AG09309 (cell line): ENCODE results near the gene SCGB2B2.

ENCODE experiments used
- DNase-seq: peaks from one replicate; pipeline ENCODE4 v3.0.0-alpha.2; 2010; ENCODE audit warnings: low read depth
- H3K4me3 ChIP-seq: 2 replicates; pipeline ENCODE4 v1.5.1; 2011; ENCODE audit warnings: mild to moderate bottlenecking, low read depth, low read length, moderate library complexity; ENCODE audit not compliant: control insufficient read depth
- CTCF ChIP-seq: IDR thresholded peaks from 2 replicates; pipeline ENCODE4 v1.5.1; 2011; ENCODE audit warnings: mild to moderate bottlenecking, low read depth, low read length, inconsistent platforms; ENCODE audit not compliant: insufficient read depth, control insufficient read depth; ENCODE audit errors: missing control alignments

Gene SCGB2B2

GRCh38 chr19:34681478-34681877, 4.5 kb upstream of the SCGB2B2 start:
- H3K4me3 ChIP-seq, result no peak overlapping the region
- no peak for DNase-seq
- no peak for TF ChIP-seq CTCF

GRCh38 chr19:34678421-34678820, 1.5 kb upstream of the SCGB2B2 start:
- peak overlapping the region; percentile 51 for H3K4me3 ChIP-seq
- DNase-seq, result no peak
- TF ChIP-seq CTCF, result no peak

- peak overlapping the region; percentile 51 for H3K4me3 ChIP-seq
- no peak for DNase-seq
- TF ChIP-seq CTCF, result no peak
These were observed 1.1 kb upstream of the SCGB2B2 start for GRCh38 chr19:34678085-34678412.

GRCh38 chr19:34677386-34678084, 576 bp upstream of the SCGB2B2 start, which contains the start of gene ZNF302:
Gene ZNF302 (plus strand): TSS chr19:34677678. CDS start chr19:34678805, 1,127 bp downstream.
- H3K4me3 ChIP-seq, result peak within 1 kb of the TSS; percentile 51

GRCh38 chr19:34675919-34676318, 1.0 kb downstream of the SCGB2B2 start:
- no peak overlapping the region for H3K4me3 ChIP-seq
- no peak for DNase-seq
- no peak for TF ChIP-seq CTCF

More at GRCh38 chr19:34677386-34678084, 576 bp upstream of the SCGB2B2 start, which contains the start of gene ZNF302:
- no peak for TF ChIP-seq CTCF
- DNase-seq, result peak; percentile 90

GRCh38 chr19:34675250-34675649, 1.7 kb downstream of the SCGB2B2 start:
- TF ChIP-seq CTCF, result no peak
- no peak overlapping the region for H3K4me3 ChIP-seq
- no peak for DNase-seq
